Measurements from ENCODE around the gene RRAGC. TPM values are rescaled to one million over a fixed set of nuclear protein-coding genes. Genes with fewer than 3 reads are reported as not detected.

The RRAGC gene
- total and polyA plus RNA-seq, 9 of the 15 experiments (the other 6 are each of a cell fraction or from before 2014, with no cell fraction given) = 3.9 to 16.9 (median 10.9) TPM

- TF ChIP-seq ZNF740 (CRISPR knock-in tag; IDR thresholded peaks at IDR 0.05) (no peak), ZNF740 (tag; IDR thresholded peaks at IDR 0.05) (no peak), ARHGAP35 (IDR thresholded peaks at IDR 0.05; ENCODE audit: partially characterized antibody) (no peak), MITF (IDR thresholded peaks at IDR 0.05) (no peak), ZNF124 (CRISPR knock-in tag; IDR thresholded peaks at IDR 0.05) (no peak), TCFL5 (CRISPR knock-in tag; conservative IDR thresholded peaks at IDR 0.05) (no peak), ZNF717 (CRISPR knock-in tag; IDR thresholded peaks at IDR 0.05) (no peak), ZNF121 (CRISPR knock-in tag; conservative IDR thresholded peaks at IDR 0.05) (no peak), CHD1 (IDR thresholded peaks at IDR 0.05; ENCODE audit: low read length) (no peak), RBBP5 (IDR thresholded peaks at IDR 0.05; ENCODE audit: borderline replicate concordance, insufficient read depth, low read length, poor library complexity, severe bottlenecking) (peak; percentile 84), MLX (CRISPR knock-in tag; conservative IDR thresholded peaks at IDR 0.05) (no peak), SIN3B (IDR thresholded peaks at IDR 0.05; ENCODE audit: low read depth) (0 out of 2 replicates have a peak, but pooled peaks have one; percentile 16), KDM4B (IDR thresholded peaks at IDR 0.05; ENCODE audit: borderline replicate concordance in 2 of 2, low read depth in 1 of 2) (no peak), ZNF324 (CRISPR knock-in tag; IDR thresholded peaks at IDR 0.05) (no peak), GTF2B (IDR thresholded peaks at IDR 0.05; ENCODE audit: extremely low read depth, insufficient read length) (no peak), E4F1 (CRISPR knock-in tag; IDR thresholded peaks at IDR 0.05; ENCODE audit: borderline replicate concordance) (no peak), SETDB1 (IDR thresholded peaks at IDR 0.05; ENCODE audit: low read length) (peak; percentile 93), SRSF3 (IDR thresholded peaks at IDR 0.05; ENCODE audit: insufficient read depth, low read length) (no peak), ELK3 (CRISPR knock-in tag; IDR thresholded peaks at IDR 0.05) (no peak)
These were observed 13.7 kb upstream of the RRAGC start, which contains the start of gene MYCBP (continued) for GRCh38 chr1:38873027-38873969.
